Measurements from ENCODE around the gene NBPF19.
"Not testable (repeated sequence)": the region's sequence is repeated elsewhere in the genome, so short reads cannot be mapped to it uniquely, and the experiment has no call there.

NBPF19 gene

DNA sequence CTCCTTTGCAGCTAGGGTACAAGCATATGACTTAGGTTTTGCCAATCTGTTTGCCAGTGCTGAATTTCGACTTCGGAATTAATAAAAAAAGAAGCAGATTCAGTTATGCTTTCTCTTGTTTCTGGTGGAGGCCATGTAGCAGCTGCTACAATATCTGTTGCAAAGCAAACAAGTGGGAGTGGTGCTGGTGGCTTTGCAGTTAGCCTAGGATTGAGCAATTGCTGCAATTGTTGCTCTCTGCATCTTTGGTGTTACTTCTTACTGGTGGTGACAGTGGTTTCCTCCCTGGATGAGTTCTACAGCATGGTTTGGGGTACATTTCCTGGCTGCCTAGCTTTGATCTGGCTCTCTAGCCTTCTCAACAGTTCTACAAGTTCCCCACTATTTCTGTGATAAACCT, 110.7 kb downstream of the NBPF19 start:
- not testable (repeated sequence) for H2AFZ ChIP-seq (ENCODE audit: low read depth, low read length); H4K20me1 ChIP-seq (ENCODE audit: insufficient read depth, low read length); H3K9me3 ChIP-seq (ENCODE audit: insufficient read depth, low read length); H3K4me2 ChIP-seq (ENCODE audit: low read length); H3K4me3 ChIP-seq (ENCODE audit: low read length); H3K27me3 ChIP-seq (ENCODE audit: low read depth, low read length); H3K4me1 ChIP-seq (ENCODE audit: low read length); H3K79me2 ChIP-seq (ENCODE audit: low read length); H3K9ac ChIP-seq (ENCODE audit: low read length); H3K36me3 ChIP-seq (replicated peaks; ENCODE audit: low read depth, low read length); H3K27ac ChIP-seq (ENCODE audit: low read length)

All from OCI-LY3 (cell line).